Transverse colon (tissue), 4 donors: ENCODE data around the gene ARHGEF10L.

Experiments used
- POLR2A ChIP-seq: fragments of 450-650 bp; IDR thresholded peaks from one replicate; pipeline ENCODE4 v1.6.1; 2016; ENCODE audit warnings: antibody characterized with exemption, mild to moderate bottlenecking, moderate library complexity
- POLR2AphosphoS5 ChIP-seq, 3 donors: sonication (generic); formaldehyde crosslinking; IDR thresholded peaks; one replicate each; pipeline ENCODE4 v1.6.1; 2016; ENCODE audit warnings: antibody characterized with exemption in 3 of 3
- TF ChIP-seq, protein P1 (sequence below), 5 experiments: fragments of 200-600 bp in 3 of 5; fragments of 450-650 bp in 2 of 5; sonication (generic) in 3 of 5; IDR thresholded peaks; 1 replicate in 2 of 5; 2 replicates in 3 of 5; pipeline ENCODE4 v1.5.1; 2016 to 2017; ENCODE audit warnings: antibody characterized with exemption in 5 of 5, inconsistent platforms in 3 of 5, mild to moderate bottlenecking in 2 of 5, moderate library complexity in 1 of 5

GRCh38 chr1:17531343-17531681 is 8.2 kb upstream of the ARHGEF10L start:
- TF ChIP-seq, protein P1, sequence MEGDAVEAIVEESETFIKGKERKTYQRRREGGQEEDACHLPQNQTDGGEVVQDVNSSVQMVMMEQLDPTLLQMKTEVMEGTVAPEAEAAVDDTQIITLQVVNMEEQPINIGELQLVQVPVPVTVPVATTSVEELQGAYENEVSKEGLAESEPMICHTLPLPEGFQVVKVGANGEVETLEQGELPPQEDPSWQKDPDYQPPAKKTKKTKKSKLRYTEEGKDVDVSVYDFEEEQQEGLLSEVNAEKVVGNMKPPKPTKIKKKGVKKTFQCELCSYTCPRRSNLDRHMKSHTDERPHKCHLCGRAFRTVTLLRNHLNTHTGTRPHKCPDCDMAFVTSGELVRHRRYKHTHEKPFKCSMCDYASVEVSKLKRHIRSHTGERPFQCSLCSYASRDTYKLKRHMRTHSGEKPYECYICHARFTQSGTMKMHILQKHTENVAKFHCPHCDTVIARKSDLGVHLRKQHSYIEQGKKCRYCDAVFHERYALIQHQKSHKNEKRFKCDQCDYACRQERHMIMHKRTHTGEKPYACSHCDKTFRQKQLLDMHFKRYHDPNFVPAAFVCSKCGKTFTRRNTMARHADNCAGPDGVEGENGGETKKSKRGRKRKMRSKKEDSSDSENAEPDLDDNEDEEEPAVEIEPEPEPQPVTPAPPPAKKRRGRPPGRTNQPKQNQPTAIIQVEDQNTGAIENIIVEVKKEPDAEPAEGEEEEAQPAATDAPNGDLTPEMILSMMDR (IDR thresholded peaks at IDR 0.05): no peak
- TF ChIP-seq POLR2A (no peak), POLR2AphosphoS5 (IDR thresholded peaks at IDR 0.05) (no peak)
